ENCODE results near the gene ARMC8.

DNA sequence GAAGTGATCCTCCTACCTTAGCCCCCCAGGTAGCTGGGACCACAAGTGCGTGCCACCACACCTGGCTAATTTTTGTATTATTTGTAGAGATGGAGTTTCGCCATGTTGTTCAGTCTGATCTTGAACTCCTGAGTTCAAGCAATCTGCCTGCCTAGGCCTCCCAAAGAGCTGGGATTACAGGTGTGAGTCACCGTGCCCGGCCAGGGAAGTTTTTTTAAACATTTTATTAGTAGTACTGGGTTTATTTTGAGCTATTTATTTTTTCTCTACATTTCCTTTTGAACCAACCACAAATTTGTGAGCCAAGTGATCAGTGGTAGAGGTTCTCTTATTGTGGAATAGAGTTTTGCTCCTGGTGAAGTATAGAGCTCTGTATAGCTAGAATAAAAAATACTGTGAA lies 33.7 kb downstream of the ARMC8 start:
- TF ChIP-seq, protein P1, sequence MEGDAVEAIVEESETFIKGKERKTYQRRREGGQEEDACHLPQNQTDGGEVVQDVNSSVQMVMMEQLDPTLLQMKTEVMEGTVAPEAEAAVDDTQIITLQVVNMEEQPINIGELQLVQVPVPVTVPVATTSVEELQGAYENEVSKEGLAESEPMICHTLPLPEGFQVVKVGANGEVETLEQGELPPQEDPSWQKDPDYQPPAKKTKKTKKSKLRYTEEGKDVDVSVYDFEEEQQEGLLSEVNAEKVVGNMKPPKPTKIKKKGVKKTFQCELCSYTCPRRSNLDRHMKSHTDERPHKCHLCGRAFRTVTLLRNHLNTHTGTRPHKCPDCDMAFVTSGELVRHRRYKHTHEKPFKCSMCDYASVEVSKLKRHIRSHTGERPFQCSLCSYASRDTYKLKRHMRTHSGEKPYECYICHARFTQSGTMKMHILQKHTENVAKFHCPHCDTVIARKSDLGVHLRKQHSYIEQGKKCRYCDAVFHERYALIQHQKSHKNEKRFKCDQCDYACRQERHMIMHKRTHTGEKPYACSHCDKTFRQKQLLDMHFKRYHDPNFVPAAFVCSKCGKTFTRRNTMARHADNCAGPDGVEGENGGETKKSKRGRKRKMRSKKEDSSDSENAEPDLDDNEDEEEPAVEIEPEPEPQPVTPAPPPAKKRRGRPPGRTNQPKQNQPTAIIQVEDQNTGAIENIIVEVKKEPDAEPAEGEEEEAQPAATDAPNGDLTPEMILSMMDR (IDR thresholded peaks at IDR 0.05 in 8 of 11, conservative IDR thresholded peaks at IDR 0.05 in 3 of 11), result no peak
- TF ChIP-seq POLR2A (IDR thresholded peaks at IDR 0.05), result no peak

Measured in spleen (tissue), 7 donors.